ENCODE results near the gene ZBED2. TPM values are rescaled to one million over a fixed set of nuclear protein-coding genes. Genes with fewer than 3 reads are reported as not detected.

The ZBED2 gene
- total RNA-seq, 4 donors from 2014 or later, result not detected

DNA sequence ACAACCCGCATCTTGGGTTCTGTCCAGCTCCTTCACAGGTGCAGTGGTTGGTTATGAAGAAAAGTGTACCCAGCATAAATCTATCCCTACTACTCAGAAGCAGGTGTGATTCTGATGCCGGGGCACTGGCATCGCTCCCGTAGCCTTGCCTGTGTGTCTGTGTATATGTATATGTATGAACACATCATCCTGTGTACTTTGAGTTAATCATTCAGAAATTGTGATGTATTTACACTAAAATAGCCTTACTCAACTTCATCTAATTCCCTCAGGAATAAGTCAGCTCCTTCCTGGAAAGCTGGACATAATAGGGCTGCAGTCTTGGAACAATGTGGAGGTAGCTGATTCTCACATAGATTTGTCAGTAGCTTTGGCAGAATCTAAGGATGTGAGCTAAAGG is 6.7 kb upstream of the ZBED2 start:
- in situ Hi-C loops (cut with MboI; ENCODE audit: low pct_ligation_motif_present in 1 of 4, low pct_unique_long_range_greater_than_20kb in 1 of 4, low sequenced_read_pairs in 3 of 4), result no loop called here
- WGBS, 2 donors (ENCODE audit: low coverage in 1 of 2), result 60 to 63% methylated on average over 2 to 4 of the region's 4 CpGs

DNA sequence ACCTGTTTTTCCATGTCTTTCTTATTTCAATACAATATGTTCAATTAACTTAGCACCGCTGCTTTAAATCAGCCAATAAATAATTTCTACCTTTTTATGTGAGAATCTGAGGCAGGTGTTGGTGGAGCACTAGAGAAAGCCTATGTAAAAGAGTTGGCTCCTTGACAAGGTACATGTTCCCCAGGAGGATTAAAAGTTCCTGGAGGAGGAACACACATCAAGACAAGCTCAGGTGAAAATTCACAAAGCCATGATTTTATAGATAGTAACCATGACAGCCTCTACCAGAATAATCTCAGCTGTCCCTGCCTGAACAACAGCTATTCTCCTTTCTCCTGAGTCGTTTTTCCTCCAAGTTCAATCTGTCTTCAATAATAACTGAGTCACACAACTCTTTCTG is 3.4 kb upstream of the ZBED2 start:
- intact Hi-C loops (cut with DNase I; ENCODE audit: low total_unique reads), result no loop called here
- Histone ChIP-seq H3K27me3 (no peaks in the 10 kb centered on the region), H3K4me3 (no peak overlapping the region), H3K9me3 (no peaks in the 10 kb centered on the region), H3K36me3 (no peaks in the 10 kb centered on the region), H3K4me1 (no peaks in the 10 kb centered on the region), H3K27ac (no peak overlapping the region)
- no peak for DNase-seq
- TF ChIP-seq POLR2A (IDR thresholded peaks at IDR 0.05), result no peak
- no peak for TF ChIP-seq POLR2AphosphoS5 (IDR thresholded peaks at IDR 0.05)
- no peak for TF ChIP-seq EP300 (IDR thresholded peaks at IDR 0.05; ENCODE audit: low read depth)
- TF ChIP-seq, protein P1, sequence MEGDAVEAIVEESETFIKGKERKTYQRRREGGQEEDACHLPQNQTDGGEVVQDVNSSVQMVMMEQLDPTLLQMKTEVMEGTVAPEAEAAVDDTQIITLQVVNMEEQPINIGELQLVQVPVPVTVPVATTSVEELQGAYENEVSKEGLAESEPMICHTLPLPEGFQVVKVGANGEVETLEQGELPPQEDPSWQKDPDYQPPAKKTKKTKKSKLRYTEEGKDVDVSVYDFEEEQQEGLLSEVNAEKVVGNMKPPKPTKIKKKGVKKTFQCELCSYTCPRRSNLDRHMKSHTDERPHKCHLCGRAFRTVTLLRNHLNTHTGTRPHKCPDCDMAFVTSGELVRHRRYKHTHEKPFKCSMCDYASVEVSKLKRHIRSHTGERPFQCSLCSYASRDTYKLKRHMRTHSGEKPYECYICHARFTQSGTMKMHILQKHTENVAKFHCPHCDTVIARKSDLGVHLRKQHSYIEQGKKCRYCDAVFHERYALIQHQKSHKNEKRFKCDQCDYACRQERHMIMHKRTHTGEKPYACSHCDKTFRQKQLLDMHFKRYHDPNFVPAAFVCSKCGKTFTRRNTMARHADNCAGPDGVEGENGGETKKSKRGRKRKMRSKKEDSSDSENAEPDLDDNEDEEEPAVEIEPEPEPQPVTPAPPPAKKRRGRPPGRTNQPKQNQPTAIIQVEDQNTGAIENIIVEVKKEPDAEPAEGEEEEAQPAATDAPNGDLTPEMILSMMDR (IDR thresholded peaks at IDR 0.05), result no peak
- in situ Hi-C loops (cut with MboI; ENCODE audit: low pct_ligation_motif_present in 1 of 4, low pct_unique_long_range_greater_than_20kb in 1 of 4, low sequenced_read_pairs in 3 of 4), result no loop called here
- 55 to 72% methylated on average over 2 of the region's 2 CpGs for WGBS, 2 donors (ENCODE audit: low coverage in 1 of 2)

More for the DNA sequence above, 6.7 kb upstream of the ZBED2 start:
- Histone ChIP-seq H3K27me3 (no peaks in the 10 kb centered on the region), H3K9me3 (no peaks in the 10 kb centered on the region), H3K4me3 (no peak overlapping the region), H3K4me1 (no peaks in the 10 kb centered on the region), H3K36me3 (no peaks in the 10 kb centered on the region), H3K27ac (no peak overlapping the region)
- no peak for TF ChIP-seq POLR2AphosphoS5 (IDR thresholded peaks at IDR 0.05)
- TF ChIP-seq, protein P1 (IDR thresholded peaks at IDR 0.05), result no peak
- intact Hi-C loops (cut with DNase I; ENCODE audit: low total_unique reads), result no loop called here
- DNase-seq, result no peak

DNA sequence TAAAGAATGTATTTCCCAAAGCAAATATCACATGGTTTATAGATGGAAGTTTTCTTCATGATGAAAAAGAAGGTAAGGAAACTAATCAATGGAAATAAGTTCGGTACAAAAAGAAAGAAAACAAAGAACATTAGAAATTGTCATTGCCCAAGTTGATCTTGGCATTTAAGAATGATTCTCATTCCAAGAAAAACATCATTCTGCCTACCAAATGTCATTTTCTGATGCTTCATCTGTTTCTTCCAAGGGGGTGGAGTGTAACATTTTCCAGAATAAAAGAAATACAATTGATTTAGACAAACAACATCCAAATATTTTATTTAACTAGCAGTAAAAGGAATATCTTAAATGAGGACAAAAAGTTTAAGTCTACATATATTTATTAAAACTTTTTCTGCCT is 3.0 kb upstream of the ZBED2 start:
- intact Hi-C loops (cut with DNase I; ENCODE audit: low total_unique reads), result no loop called here
- TF ChIP-seq, protein P1 (IDR thresholded peaks at IDR 0.05), result no peak
- TF ChIP-seq POLR2AphosphoS5 (IDR thresholded peaks at IDR 0.05) (no peak), EP300 (IDR thresholded peaks at IDR 0.05; ENCODE audit: low read depth) (no peak), POLR2A (IDR thresholded peaks at IDR 0.05) (no peak)

DNA sequence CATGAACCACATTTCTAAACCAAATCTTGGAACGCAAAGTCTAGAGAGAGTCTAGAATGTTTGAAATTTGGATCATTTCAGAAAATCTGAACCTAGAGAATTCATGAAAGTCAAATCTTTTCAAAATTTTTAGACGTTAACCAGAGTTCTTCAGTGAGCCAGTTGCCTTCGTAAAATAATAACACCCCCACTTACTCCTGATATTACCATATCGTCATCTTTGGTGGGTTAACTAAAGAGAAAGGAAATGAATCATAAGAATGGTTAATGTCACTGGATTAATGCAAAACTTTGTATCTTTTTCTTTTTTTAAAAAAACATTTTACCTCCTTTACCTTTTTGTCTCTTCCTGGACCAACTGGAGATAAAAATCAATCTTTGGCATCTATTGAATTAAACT is 1.2 kb upstream of the ZBED2 start:
- Histone ChIP-seq H3K4me3 (no peak overlapping the region), H3K36me3 (no peaks in the 10 kb centered on the region), H3K27ac (no peak overlapping the region), H3K27me3 (no peaks in the 10 kb centered on the region), H3K9me3 (no peaks in the 10 kb centered on the region), H3K4me1 (no peaks in the 10 kb centered on the region)
- intact Hi-C loops (cut with DNase I; ENCODE audit: low total_unique reads), result no loop called here
- no peak for DNase-seq
- in situ Hi-C loops (cut with MboI; ENCODE audit: low pct_ligation_motif_present in 1 of 4, low pct_unique_long_range_greater_than_20kb in 1 of 4, low sequenced_read_pairs in 3 of 4), result no loop called here
- 68 to 77% methylated on average over 4 of the region's 4 CpGs for WGBS, 2 donors (ENCODE audit: low coverage in 1 of 2)
- TF ChIP-seq POLR2AphosphoS5 (IDR thresholded peaks at IDR 0.05) (no peak), EP300 (IDR thresholded peaks at IDR 0.05; ENCODE audit: low read depth) (no peak), POLR2A (IDR thresholded peaks at IDR 0.05) (no peak)
- TF ChIP-seq, protein P1 (IDR thresholded peaks at IDR 0.05), result no peak

More for the DNA sequence above, 3.0 kb upstream of the ZBED2 start:
- Histone ChIP-seq H3K4me1 (no peaks in the 10 kb centered on the region), H3K36me3 (no peaks in the 10 kb centered on the region), H3K4me3 (no peak overlapping the region), H3K27ac (no peak overlapping the region), H3K27me3 (no peaks in the 10 kb centered on the region), H3K9me3 (no peaks in the 10 kb centered on the region)
- no peak for DNase-seq
- 65 to 67% methylated on average over 1 of the region's 1 CpG for WGBS, 2 donors (ENCODE audit: low coverage in 1 of 2)
- in situ Hi-C loops (cut with MboI; ENCODE audit: low pct_ligation_motif_present in 1 of 4, low pct_unique_long_range_greater_than_20kb in 1 of 4, low sequenced_read_pairs in 3 of 4), result no loop called here
